Mesodermal cell (in vitro differentiated cells): ENCODE measurements around the gene SLC13A2.

Experiments used
- H3K27ac ChIP-seq: 2 replicates; pipeline ENCODE4 v1.7.0; 2013; ENCODE audit warnings: mild to moderate bottlenecking, low read depth, low read length, moderate library complexity; ENCODE audit not compliant: severe bottlenecking
- H3K36me3 ChIP-seq: 2 replicates; pipeline ENCODE4 v1.7.1; 2013; ENCODE audit warnings: mild to moderate bottlenecking, low read length, moderate library complexity; ENCODE audit not compliant: control insufficient read depth, insufficient read depth
- H3K4me1 ChIP-seq: one replicate; pipeline ENCODE4 v1.7.1; 2013; ENCODE audit warnings: mild to moderate bottlenecking, low read length; ENCODE audit not compliant: insufficient read depth, control insufficient read depth, poor library complexity, severe bottlenecking
- H3K4me3 ChIP-seq: 2 replicates; pipeline ENCODE4 v1.7.0; 2013; ENCODE audit warnings: low read length, control low read depth, mild to moderate bottlenecking; ENCODE audit not compliant: insufficient read depth, poor library complexity, severe bottlenecking; ENCODE audit errors: extremely low read depth
- H3K9me3 ChIP-seq: 2 replicates; pipeline ENCODE4 v1.7.1; 2013; ENCODE audit warnings: mild to moderate bottlenecking, low read length, moderate library complexity; ENCODE audit not compliant: control insufficient read depth
- WGBS, 2 experiments: methylation state at CpG; one replicate each; pipeline ENCODE4 v1.1.5; 2013; ENCODE audit warnings: missing lambda C conversion rate in 2 of 2; ENCODE audit not compliant: insufficient coverage in 2 of 2; 5-methylcytosine and 5-hydroxymethylcytosine counted together

The SLC13A2 gene

DNA sequence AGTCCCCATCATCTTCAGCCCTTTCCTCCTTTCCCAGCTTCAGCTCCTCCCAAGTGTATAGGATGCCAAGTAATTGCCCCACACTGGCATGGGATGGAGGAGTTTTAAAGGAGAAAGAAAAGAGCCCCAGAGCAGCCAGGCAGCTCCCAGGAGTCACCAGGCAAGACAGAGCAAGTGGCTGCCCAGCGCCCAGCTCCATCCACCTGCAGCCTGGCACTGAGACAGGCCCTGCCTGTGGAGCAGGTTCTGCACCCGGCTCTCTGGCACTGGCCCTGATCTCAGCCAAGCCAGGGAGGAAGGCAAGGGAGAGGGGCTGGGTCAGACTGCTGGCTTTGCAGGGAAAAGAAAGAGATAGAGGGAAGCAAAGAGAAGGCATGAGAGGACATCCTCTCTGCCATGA lies 54.4 kb downstream of the SLC13A2 start:
- peaks cover 17% of the 10 kb centered on the region for H3K4me1 ChIP-seq
- no peaks in the 10 kb centered on the region for H3K9me3 ChIP-seq
- H3K4me3 ChIP-seq, result no peak overlapping the region
- WGBS, 2 experiments, result 94 to 100% methylated on average over 1 to 2 of the region's 2 CpGs
- no peak overlapping the region for H3K27ac ChIP-seq
- H3K36me3 ChIP-seq, result no peaks in the 10 kb centered on the region

DNA sequence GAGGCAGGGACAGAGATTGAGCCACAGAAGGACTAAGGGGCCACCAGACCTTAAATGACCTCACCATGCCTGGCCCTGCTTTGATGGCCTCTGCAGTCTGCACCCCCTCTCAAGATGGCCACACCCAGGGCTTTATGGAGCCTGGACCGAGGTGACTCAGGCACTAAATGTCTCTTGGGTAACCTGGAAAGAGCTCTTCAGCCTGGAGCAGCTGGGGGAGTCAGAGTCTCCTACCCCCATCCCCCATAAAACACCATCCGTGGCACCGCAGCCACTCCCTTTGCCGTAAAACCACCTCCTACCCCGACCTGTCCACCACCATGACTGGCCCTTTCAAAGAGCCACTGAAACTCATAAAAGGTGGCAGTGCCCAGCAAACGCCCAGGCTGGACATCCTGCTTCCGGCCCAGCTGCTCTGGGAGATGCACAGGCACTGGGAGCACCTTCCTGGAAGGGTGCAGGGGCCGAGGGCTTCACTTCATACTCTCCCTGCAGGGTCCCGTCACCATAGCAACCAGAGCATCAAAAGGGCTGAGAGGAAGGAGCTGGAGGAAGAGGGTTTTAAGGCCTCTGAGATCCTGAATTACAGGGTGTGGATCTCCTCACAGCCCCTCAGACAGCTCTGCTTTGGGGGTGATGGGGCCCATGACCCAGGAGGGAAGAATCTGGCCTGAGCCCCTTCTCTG lies 55.0 kb downstream of the SLC13A2 start:
- 50 to 73% methylated on average over 3 to 7 of the region's 9 CpGs for WGBS, 2 experiments

DNA sequence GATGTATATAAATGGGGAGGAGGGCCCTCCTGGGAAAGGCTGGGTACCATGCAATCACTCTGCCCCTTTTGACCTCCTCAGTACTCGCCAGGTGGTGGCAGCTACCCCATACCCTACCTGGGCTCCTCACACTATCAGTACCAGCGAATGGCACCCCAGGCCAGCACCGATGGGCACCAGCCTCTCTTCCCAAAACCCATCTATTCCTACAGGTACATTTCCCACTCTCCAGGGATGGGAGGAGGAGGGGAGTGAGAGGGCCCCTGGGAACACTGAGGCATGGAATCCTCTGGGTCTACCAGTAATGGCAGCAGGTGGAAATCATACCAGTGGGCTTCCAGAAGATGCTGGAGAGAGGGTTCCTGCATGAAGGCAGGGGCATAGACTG lies 55.6 kb downstream of the SLC13A2 start:
- no CpG with 5 or more reads among the region's 3 CpGs for WGBS, 2 experiments

More for the DNA sequence above, 55.0 kb downstream of the SLC13A2 start:
- no peaks in the 10 kb centered on the region for H3K9me3 ChIP-seq
- H3K27ac ChIP-seq, result no peak overlapping the region
- peaks cover 17% of the 10 kb centered on the region for H3K4me1 ChIP-seq
- no peaks in the 10 kb centered on the region for H3K36me3 ChIP-seq
- H3K4me3 ChIP-seq, result no peak overlapping the region

DNA sequence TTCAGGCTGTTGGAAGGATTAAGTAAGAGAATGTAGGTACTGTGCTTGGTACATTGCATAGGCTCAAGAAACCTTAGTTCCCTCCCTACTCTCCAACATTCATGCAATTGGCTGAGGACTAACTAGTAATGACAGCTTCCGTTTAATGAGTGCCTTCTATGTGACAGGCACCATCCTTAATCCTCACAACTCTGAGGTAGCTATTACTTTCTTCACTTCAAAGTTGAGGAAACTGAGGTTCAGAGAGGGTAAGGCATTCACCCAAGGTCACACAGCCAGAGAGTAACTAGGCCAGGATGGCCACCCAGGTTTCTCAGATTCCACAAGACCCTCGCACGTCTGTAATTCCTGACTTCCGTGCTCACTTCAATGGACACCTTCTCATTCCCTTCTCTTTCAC lies 56.8 kb downstream of the SLC13A2 start:
- no peaks in the 10 kb centered on the region for H3K9me3 ChIP-seq

More for the DNA sequence above, 55.6 kb downstream of the SLC13A2 start:
- H3K36me3 ChIP-seq, result no peaks in the 10 kb centered on the region
- H3K9me3 ChIP-seq, result no peaks in the 10 kb centered on the region
- no peak overlapping the region for H3K4me3 ChIP-seq
- peaks cover 17% of the 10 kb centered on the region for H3K4me1 ChIP-seq
- H3K27ac ChIP-seq, result no peak overlapping the region

GRCh38 chr17:28530926-28531325 lies 57.5 kb downstream of the SLC13A2 start:
- H3K4me1 ChIP-seq, result peaks cover 7% of the 10 kb centered on the region
- no peak overlapping the region for H3K4me3 ChIP-seq
- WGBS, 2 experiments, result 82 to 87% methylated on average over 5 to 6 of the region's 7 CpGs
- H3K27ac ChIP-seq, result no peak overlapping the region
- H3K9me3 ChIP-seq, result no peaks in the 10 kb centered on the region
- H3K36me3 ChIP-seq, result no peaks in the 10 kb centered on the region

More for the DNA sequence above, 56.8 kb downstream of the SLC13A2 start:
- no peak overlapping the region for H3K27ac ChIP-seq
- no peak overlapping the region for H3K4me3 ChIP-seq
- peaks cover 12% of the 10 kb centered on the region for H3K4me1 ChIP-seq
- H3K36me3 ChIP-seq, result no peaks in the 10 kb centered on the region
- 100% methylated on average over 2 of the region's 4 CpGs; no CpG with 5 or more reads in 1 of the 2 experiments for WGBS, 2 experiments

- Histone ChIP-seq H3K9me3 (no peaks in the 10 kb centered on the region), H3K27ac (no peak overlapping the region), H3K4me3 (no peak overlapping the region), H3K4me1 (peaks cover 4% of the 10 kb centered on the region), H3K36me3 (no peaks in the 10 kb centered on the region)
- 87 to 91% methylated on average over 5 of the region's 7 CpGs for WGBS, 2 experiments
These were observed 58.9 kb downstream of the SLC13A2 start for GRCh38 chr17:28532050-28532960.

DNA sequence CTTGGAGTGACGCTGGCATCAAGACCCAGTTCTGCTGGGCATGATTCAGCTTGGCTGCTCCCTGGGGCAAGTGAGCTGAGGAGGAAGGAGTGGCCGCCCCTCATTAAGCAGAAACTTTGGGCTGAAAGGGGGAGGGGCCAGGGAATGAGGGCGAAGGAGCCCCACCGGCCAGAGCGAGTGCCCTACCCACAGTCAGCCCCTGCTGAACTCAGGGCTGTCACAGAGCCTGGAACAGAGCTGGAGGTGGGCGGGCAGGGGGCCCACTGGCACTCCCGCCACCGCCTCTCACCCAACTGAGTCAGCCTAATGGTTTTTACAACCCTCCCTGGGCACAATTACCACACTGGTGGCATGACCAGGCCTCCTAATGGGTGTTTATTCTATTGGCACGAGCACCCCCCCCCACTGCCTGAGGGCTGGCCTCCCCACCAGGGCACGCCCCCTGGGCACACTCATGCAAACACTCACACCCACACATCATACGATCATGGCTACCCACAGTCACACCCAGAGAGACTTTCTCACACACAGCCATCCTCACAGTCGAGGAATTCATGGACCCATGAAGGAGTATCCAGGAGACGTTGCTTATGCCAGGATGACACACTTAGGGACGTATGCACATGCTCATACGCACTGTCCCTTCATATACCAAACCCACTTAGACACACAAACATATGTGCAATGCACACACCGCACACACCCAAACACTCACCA lies 59.8 kb downstream of the SLC13A2 start:
- Histone ChIP-seq H3K36me3 (no peaks in the 10 kb centered on the region), H3K9me3 (no peaks in the 10 kb centered on the region), H3K4me3 (no peak overlapping the region), H3K27ac (no peak overlapping the region), H3K4me1 (peaks cover 3% of the 10 kb centered on the region)
- WGBS, 2 experiments, result 74 to 80% methylated on average over 11 to 14 of the region's 16 CpGs

- H3K36me3 ChIP-seq, result no peaks in the 10 kb centered on the region
- H3K27ac ChIP-seq, result no peak overlapping the region
- H3K4me3 ChIP-seq, result no peak overlapping the region
- no peaks in the 10 kb centered on the region for H3K9me3 ChIP-seq
- no peaks in the 10 kb centered on the region for H3K4me1 ChIP-seq
- 92 to 93% methylated on average over 6 to 8 of the region's 11 CpGs for WGBS, 2 experiments
These were observed 61.4 kb downstream of the SLC13A2 start for GRCh38 chr17:28534740-28535375.

GRCh38 chr17:28536532-28537218 lies 63.2 kb downstream of the SLC13A2 start:
- no peaks in the 10 kb centered on the region for H3K4me1 ChIP-seq
- no peak overlapping the region for H3K4me3 ChIP-seq
- H3K9me3 ChIP-seq, result no peaks in the 10 kb centered on the region
- 56 to 76% methylated on average over 5 to 6 of the region's 9 CpGs for WGBS, 2 experiments
- no peaks in the 10 kb centered on the region for H3K36me3 ChIP-seq
- H3K27ac ChIP-seq, result no peak overlapping the region

GRCh38 chr17:28537219-28537610 lies 63.8 kb downstream of the SLC13A2 start:
- 82 to 94% methylated on average over 10 to 11 of the region's 12 CpGs for WGBS, 2 experiments
- Histone ChIP-seq H3K4me3 (no peak overlapping the region), H3K4me1 (no peaks in the 10 kb centered on the region), H3K36me3 (no peaks in the 10 kb centered on the region), H3K27ac (no peak overlapping the region), H3K9me3 (no peaks in the 10 kb centered on the region)
